GM19099 (cell line): ENCODE measurements around the gene SKOR2.

Experiments used
- POLR2A ChIP-seq: IDR thresholded peaks from 3 replicates; pipeline ENCODE4 v1.6.1; 2011; ENCODE audit warnings: low read depth; ENCODE audit not compliant: insufficient read length; ENCODE audit errors: extremely low read depth

The SKOR2 gene

GRCh38 chr18:47263150-47263429 lies 11.6 kb upstream of the SKOR2 start:
- TF ChIP-seq POLR2A = no peak

DNA sequence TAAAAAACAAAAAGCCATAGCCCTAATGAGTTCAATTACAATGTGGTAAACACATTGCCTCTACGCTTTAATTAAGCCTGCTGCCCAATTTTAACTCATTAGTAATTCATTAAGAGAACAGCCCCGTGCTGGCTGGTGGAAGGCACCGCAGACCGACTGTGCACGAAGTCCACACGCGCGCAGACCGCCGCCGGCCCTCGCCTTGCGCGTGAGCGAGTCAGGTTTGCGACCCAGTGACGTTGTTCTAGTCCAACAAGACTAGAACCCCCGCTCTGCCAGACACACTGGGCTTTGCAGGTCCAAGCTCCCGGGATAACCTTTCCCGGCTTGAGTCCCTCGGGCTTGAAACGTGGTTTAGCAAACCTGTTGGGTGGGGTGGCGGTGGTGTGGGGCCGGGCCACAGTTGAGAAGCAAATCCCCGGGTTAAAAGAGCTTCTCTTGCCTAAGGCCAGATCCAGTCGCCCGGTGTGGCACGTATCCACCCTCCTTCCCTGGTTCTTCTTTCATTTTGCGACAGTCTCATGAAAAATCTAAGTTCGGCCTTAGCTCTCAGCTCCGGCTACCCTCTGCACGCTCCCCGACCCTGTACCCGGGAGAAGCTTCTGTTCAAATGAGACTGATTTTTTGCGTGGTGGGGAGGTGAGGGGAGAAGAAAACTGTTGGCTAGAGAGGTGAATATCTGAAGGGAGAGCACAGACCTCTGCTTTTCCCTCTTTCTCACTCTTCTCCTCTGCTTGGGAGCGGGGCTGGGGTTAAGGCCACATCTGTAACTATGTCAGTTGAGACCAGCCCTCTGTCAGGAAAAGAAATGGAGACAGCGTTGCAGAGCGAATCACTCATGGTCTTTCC lies 11.1 kb upstream of the SKOR2 start:
- TF ChIP-seq POLR2A = no peak

- no peak for TF ChIP-seq POLR2A
Observed at GRCh38 chr18:47261902-47262300, 10.4 kb upstream of the SKOR2 start.

DNA sequence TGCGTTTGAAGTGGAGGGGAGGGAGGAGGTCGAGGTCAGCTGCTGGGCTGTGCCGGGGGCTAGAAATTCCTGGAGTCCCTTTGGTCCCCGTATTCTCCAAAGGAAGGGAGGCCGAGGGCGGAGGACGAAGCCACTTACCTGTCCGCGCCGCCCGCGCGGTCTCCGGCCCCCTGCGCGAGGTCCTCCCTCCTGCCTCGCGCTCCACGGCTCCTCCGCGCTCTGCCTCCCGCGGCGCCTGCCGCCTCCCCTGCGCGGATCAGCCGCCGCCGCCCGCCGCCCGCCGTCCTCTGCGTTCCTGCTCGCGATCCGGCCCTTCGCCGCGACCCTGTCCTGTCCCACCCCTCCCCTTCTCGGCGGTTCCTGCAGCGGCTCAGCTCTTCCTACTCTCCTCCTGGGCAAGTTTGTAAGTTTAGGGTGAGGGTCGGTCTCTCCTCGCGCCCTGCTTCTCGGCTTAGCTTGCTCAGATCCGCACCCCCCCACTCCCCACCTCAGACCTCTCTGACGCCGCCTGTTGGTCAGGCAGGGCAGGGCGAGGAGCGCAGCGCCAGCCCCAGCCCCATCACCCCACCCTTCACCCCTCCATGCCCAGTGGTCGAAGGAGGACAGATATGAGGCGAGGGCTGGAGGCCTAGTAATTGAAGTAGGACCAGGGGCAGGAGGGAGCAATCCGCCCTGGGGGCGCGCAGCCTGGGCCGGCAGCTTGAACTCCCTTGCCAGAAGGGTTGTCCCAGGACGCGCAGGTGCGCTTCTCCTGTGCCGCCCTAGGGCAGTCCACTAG lies 9.7 kb upstream of the SKOR2 start:
- no peak for TF ChIP-seq POLR2A

DNA sequence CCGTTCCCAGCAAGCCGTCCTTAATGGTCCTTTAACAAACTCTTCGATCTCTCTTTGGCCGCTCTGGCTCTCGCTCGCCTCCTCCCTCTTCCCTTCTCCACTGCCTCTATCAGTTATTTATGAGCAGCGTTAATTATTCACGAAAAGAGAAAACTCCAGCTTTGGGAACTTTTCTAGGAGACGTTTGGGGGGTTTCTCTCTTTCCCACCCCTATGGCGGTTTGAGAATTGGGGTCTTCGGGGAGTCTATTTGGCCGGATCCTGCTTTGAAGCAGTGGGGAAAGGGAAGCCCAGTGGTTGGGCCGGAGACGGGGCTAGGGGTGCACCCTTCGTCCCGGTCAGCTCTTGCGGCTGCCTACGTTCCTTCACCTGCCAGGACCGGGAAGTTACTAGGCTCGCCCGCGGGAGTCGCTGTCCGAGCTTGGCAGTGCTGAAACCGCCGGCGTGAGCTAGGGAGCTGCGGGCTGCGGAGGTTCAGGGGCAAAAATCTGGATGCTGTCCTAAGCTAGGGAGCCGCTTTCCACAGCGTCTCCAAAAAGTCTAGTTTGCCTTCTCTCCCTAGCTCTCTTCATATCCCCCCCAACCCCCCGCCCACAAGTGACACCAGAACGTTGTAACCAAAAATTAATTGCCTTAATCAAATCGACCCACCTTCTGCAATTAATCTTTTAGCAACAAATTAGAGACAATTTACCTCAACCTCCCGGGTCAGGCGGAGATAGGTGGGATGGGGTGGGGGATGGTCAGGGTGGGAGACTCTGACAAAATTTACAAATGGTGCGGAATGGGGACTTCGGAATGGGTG lies 8.9 kb upstream of the SKOR2 start:
- TF ChIP-seq POLR2A = no peak

- TF ChIP-seq POLR2A = no peak
Observed at GRCh38 chr18:47254341-47254939, 3.0 kb upstream of the SKOR2 start.

GRCh38 chr18:47253101-47253654 lies 1.7 kb upstream of the SKOR2 start:
- TF ChIP-seq POLR2A = no peak

DNA sequence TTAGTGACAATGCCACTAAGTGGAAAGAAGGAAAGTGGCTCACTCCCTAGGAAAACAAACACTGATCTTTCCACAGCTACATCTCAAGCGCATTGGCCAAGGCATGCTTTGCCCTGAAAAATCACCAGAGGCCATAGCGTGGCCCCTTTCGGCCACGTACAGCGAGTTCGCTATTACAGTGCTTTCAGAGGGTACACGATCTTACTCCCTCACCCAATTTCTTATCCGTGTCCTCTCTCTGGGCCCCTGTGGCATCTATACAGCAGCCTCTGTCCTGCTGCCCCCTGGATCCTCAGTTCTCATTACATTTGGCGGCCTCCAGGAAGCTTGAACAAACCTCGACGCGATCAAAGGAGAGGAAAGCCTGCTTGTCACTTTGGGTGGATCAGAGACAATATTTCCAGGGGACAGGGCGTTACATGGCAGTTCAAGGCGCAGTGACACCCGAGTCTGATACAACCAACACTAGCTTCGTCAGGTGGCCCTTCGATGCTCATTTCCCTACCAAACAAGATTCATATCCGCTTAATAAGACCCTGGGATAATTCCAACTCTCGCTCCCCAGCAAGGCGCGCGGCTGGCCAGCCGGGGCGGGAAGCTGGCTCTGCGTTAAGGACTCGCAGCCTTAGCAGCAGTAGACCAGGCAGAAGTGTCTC lies 941 bp downstream of the SKOR2 start:
- no peak for TF ChIP-seq POLR2A

DNA sequence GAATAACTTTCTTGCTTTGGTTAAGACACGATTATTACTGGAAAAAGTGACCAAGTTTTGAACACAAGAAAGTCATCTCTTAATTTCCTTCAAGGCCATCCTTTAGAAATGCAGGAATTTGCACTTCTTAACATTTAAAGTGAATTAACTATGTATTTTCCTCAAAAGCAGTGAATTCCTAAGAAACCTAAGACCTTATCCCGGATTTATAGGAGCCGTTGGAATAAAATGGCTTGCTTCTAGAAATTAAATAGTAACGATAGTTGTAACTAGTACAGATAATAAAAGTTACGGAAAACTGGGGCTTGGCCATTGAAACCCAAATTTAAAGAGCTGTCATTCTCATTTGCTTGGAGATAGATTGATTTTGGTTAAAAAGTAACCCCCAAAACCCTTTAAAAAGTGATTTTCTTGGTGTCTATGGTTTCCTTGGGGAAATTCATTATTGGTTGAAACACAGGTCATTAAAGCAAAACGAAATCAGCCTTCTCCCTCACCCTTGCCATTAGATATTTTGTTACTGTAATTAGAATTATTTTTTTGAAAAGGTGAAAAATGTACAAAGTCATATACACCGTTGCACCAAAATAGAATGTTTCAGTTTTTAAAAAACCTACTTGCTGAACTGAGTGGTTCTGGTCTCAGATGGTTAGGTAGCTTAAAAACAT lies 2.0 kb downstream of the SKOR2 start:
- TF ChIP-seq POLR2A = no peak

GRCh38 chr18:47248604-47249313 lies 2.7 kb downstream of the SKOR2 start:
- TF ChIP-seq POLR2A = no peak

DNA sequence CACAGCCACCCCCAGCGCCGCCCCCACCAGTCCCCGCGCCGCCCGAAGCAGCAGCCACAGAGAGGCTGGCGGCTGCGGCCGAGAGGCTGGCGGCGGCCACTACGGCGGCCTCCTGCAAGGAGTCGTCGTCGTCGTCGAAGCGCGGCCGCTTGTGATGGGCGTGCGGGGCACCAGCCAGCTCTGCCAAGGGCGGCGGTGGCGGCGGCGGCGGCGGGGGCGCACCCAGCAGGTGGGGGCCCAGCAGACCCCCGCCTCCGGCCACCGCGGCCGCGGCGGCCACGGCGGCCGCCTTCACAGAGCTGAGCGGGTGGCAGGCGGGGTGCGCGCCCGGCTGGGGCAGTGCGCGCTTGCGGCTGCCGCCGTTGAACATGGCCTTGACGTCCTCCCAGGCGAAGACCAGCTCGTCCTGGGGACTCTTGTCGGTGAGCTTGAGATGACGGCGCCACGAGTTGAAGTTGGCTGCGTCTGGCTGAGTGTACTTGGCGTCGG lies 3.3 kb downstream of the SKOR2 start:
- TF ChIP-seq POLR2A = no peak

DNA sequence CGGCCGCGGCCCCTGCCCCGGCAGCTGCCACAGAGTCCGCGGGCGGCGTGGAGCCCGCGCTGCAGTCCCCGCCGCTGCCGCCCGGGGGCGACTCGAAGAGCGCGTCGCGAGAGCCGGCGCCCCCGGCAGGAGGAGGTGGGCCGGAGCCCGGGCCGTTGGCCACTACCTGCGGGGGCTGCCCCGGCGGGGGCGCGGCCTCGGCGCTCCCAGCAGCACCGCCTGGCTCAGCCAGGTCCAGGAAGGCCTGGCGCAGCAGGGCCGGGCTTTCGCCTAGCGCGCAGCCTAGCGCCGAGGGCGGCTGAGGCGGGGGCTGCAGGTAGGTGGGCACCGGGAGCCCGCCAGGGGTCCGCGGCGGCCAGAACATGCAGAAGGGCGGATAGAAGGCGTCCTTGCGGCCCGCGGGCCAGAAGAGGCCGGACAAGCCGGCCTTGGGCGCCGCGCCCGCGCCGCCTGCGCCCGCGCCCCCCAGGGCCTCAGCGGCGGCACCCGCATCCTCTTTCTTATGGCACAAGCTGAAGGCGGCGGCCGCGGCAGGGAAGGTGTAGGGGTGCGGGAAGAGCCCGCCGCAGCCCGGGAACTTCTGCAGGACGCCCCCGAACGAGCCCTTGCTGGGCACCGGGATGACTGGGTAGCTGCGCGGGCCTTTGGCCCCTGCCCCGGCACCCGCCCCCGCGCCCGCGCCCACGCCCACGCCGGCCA lies 3.9 kb downstream of the SKOR2 start:
- TF ChIP-seq POLR2A = no peak

- TF ChIP-seq POLR2A = no peak
Observed at GRCh38 chr18:47247036-47247415, 4.4 kb downstream of the SKOR2 start.
